Transverse colon (tissue), 4 donors: ENCODE measurements around the gene CDKN2AIP. TPM values are rescaled to one million over a fixed set of nuclear protein-coding genes. Genes with fewer than 3 reads are reported as not detected.
A peak's percentile ranks its signal among the peaks of the same experiment; 100 is the strongest.

Source experiments
- DNase-seq: peaks from one replicate; pipeline ENCODE4 v3.0.0-alpha.2; 2019
- H3K27ac ChIP-seq, 4 donors: fragments of 200-600 bp; sonication (generic); 2 replicates each; pipeline ENCODE4 v1.5.1; 2016 to 2018; ENCODE audit warnings: inconsistent platforms in 4 of 4
- H3K27me3 ChIP-seq: fragments of 200-600 bp; sonication (generic); 2 replicates; pipeline ENCODE4 v1.5.1; 2017; ENCODE audit warnings: inconsistent platforms
- H3K36me3 ChIP-seq, 4 donors: fragments of 200-600 bp; sonication (generic); 2 replicates each; pipeline ENCODE4 v1.5.1; 2017 to 2019; ENCODE audit warnings: inconsistent platforms in 4 of 4
- H3K4me1 ChIP-seq, 4 donors: fragments of 200-600 bp; sonication (generic); 2 replicates each; pipeline ENCODE4 v1.5.1; 2017 to 2020; ENCODE audit warnings: inconsistent platforms in 4 of 4
- H3K4me3 ChIP-seq, 4 donors: fragments of 200-600 bp; sonication (generic); 1 replicate in 1 of 4; 2 replicates in 3 of 4; pipeline versions ENCODE4 v1.5.1 to v1.6.1; 2017 to 2019; ENCODE audit warnings: inconsistent platforms in 4 of 4
- H3K9me3 ChIP-seq, 2 donors: fragments of 200-600 bp; sonication (generic); 2 replicates each; pipeline ENCODE4 v1.5.1; 2017 to 2019; ENCODE audit warnings: inconsistent platforms in 2 of 2
- EP300 ChIP-seq: sonication (generic); formaldehyde crosslinking; IDR thresholded peaks from one replicate; pipeline ENCODE4 v1.6.1; 2017; ENCODE audit warnings: antibody characterized with exemption, low read depth
- POLR2A ChIP-seq: fragments of 450-650 bp; IDR thresholded peaks from one replicate; pipeline ENCODE4 v1.6.1; 2016; ENCODE audit warnings: antibody characterized with exemption, mild to moderate bottlenecking, moderate library complexity
- POLR2AphosphoS5 ChIP-seq, 3 donors: sonication (generic); formaldehyde crosslinking; IDR thresholded peaks; one replicate each; pipeline ENCODE4 v1.6.1; 2016; ENCODE audit warnings: antibody characterized with exemption in 3 of 3
- WGBS, 2 donors: methylation state at CpG; one replicate each; pipeline ENCODE4 v1.1.5; 2018; ENCODE audit warnings: low coverage in 1 of 2; 5-methylcytosine and 5-hydroxymethylcytosine counted together
- in situ Hi-C, 4 donors: fragments of 200-750 bp; cut with MboI; loops; one replicate each; pipeline versions ENCODE4 v1.15.0 to v1.15.1; 2017; ENCODE audit warnings: low sequenced_read_pairs in 3 of 4, low pct_ligation_motif_present in 1 of 4, low pct_unique_long_range_greater_than_20kb in 1 of 4
- intact Hi-C: fragments of 100-400 bp; cut with DNase I; formaldehyde crosslinking; loops from one replicate; pipeline ENCODE4 v1.15.1; 2023; ENCODE audit warnings: low total_unique reads
- total RNA-seq, 4 donors: library from RNA; depleted of rRNA; stranded (reverse); fragments of >200 nt; gene quantifications; one replicate each; pipeline ENCODE4 v1.1.0, GENCODE V29; 2016
- TF ChIP-seq, protein P1 (sequence below), 5 experiments: fragments of 200-600 bp in 3 of 5; fragments of 450-650 bp in 2 of 5; sonication (generic) in 3 of 5; IDR thresholded peaks; 1 replicate in 2 of 5; 2 replicates in 3 of 5; pipeline ENCODE4 v1.5.1; 2016 to 2017; ENCODE audit warnings: antibody characterized with exemption in 5 of 5, inconsistent platforms in 3 of 5, mild to moderate bottlenecking in 2 of 5, moderate library complexity in 1 of 5

Gene CDKN2AIP
- total RNA-seq, 4 donors from 2014 or later, result 13.9 to 26.2 (median 24.7) TPM

DNA sequence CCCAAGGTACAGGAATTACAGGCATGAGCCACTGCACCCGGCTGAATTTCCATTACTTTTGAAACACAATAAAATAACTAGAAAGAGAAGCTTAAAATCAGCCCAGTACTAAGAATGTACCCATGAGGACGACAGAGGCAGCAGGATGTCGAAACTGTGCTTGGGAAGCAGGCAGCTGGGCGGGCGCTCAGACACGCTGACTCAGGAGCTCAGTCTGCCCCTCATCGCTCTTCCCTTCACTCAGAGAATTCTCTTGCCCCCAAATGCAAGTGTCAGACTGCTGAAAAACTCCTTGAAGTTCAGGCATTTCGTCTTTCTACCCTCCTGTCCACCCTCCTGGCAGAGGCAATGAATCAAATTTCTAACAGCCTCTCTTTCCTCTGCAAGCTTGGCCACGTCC, 41.0 kb upstream of the CDKN2AIP start:
- H3K27me3 ChIP-seq, result no peaks in the 10 kb centered on the region
- H3K9me3 ChIP-seq, result no peaks in the 10 kb centered on the region
- DNase-seq, result no peak
- 90 to 93% methylated on average over 6 to 9 of the region's 9 CpGs for WGBS, 2 donors
- peaks cover under 1 to 14% (median 11%) of the 10 kb centered on the region in 4 donors for H3K4me1 ChIP-seq
- no peaks in the 10 kb centered on the region for H3K36me3 ChIP-seq
- H3K27ac ChIP-seq, result no peak overlapping the region
- in situ Hi-C loops, result loop anchor here in 2 of 4 donors (10.0 to 25.0 kb wide), 3 partner anchors 329 to 466 kb away; no protein-coding TSS in a partner anchor
- H3K4me3 ChIP-seq, result no peak overlapping the region
- intact Hi-C loops, result loop anchor here (10.0 kb wide), 1 partner anchor 469 kb away; no protein-coding TSS in a partner anchor
- TF ChIP-seq, protein P1, sequence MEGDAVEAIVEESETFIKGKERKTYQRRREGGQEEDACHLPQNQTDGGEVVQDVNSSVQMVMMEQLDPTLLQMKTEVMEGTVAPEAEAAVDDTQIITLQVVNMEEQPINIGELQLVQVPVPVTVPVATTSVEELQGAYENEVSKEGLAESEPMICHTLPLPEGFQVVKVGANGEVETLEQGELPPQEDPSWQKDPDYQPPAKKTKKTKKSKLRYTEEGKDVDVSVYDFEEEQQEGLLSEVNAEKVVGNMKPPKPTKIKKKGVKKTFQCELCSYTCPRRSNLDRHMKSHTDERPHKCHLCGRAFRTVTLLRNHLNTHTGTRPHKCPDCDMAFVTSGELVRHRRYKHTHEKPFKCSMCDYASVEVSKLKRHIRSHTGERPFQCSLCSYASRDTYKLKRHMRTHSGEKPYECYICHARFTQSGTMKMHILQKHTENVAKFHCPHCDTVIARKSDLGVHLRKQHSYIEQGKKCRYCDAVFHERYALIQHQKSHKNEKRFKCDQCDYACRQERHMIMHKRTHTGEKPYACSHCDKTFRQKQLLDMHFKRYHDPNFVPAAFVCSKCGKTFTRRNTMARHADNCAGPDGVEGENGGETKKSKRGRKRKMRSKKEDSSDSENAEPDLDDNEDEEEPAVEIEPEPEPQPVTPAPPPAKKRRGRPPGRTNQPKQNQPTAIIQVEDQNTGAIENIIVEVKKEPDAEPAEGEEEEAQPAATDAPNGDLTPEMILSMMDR (IDR thresholded peaks at IDR 0.05), result no peak
- no peak for TF ChIP-seq POLR2AphosphoS5 (IDR thresholded peaks at IDR 0.05)
- TF ChIP-seq POLR2A, result no peak
- no peak for TF ChIP-seq EP300

DNA sequence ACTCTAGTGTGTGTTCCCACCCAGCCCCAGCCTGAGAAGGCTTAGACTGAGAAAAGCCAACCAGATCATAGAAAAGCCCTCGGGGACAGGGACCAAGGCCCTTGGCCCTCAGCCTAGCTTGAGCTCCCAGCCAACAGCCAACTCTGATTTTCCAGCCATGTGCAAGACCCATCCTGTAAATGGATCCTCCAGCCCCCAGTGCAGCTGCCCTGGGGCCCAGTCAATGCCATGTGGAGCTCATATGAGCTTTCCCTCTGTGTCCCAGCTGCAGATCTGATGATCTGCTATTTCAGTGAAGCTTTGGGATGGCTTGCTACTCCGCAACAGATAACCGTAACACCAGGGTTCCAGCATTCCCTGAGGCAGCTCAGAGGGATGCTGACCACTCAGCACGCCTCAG, 40.5 kb upstream of the CDKN2AIP start:
- H3K27ac ChIP-seq, result no peak overlapping the region
- intact Hi-C loops, result loop anchor here (10.0 kb wide), 1 partner anchor 469 kb away; no protein-coding TSS in a partner anchor
- H3K36me3 ChIP-seq, result no peaks in the 10 kb centered on the region
- H3K4me1 ChIP-seq, result peaks cover 0 to 14% (median 9%) of the 10 kb centered on the region in 4 donors
- no peak for TF ChIP-seq POLR2A
- TF ChIP-seq POLR2AphosphoS5 (IDR thresholded peaks at IDR 0.05), result no peak
- TF ChIP-seq EP300, result no peak
- TF ChIP-seq, protein P1 (IDR thresholded peaks at IDR 0.05), result no peak
- in situ Hi-C loops, result loop anchor here in 2 of 4 donors (10.0 to 25.0 kb wide), 3 partner anchors 329 to 467 kb away; no protein-coding TSS in a partner anchor
- no peak for DNase-seq
- no peaks in the 10 kb centered on the region for H3K9me3 ChIP-seq
- WGBS, 2 donors, result 95% methylated on average over 4 of the region's 4 CpGs; no CpG with 5 or more reads in 1 of the 2 donors
- no peaks in the 10 kb centered on the region for H3K27me3 ChIP-seq
- no peak overlapping the region for H3K4me3 ChIP-seq

DNA sequence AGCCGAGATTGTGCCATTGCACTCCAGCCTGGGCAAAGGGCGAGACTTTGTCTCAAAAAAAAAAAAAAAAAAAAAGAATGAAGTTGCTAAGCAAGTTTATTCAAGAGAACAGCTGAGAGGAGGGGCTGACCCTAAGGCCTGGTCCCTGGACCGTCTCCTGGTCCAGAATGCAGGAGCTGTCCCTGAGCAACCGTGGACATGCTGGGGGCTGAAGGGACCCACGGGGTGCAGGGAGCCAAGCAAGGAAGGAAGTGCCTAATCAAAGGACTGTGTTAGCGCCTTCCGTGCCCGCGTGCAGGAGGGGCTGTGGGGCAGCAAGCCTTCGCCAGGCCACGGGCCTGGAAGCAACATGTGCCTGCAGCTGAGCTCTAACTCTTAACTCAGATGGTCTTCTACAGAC, 39.1 kb upstream of the CDKN2AIP start:
- DNase-seq, result no peak
- Histone ChIP-seq H3K27ac (no peak overlapping the region), H3K27me3 (no peaks in the 10 kb centered on the region), H3K9me3 (no peaks in the 10 kb centered on the region), H3K36me3 (no peaks in the 10 kb centered on the region), H3K4me1 (peaks cover 0 to 14% (median 9%) of the 10 kb centered on the region in 4 donors), H3K4me3 (no peak overlapping the region)
- in situ Hi-C loops (loop anchor here in 2 of 4 donors (10.0 to 25.0 kb wide), 3 partner anchors 331 to 468 kb away; no protein-coding TSS in a partner anchor), intact Hi-C loops (loop anchor here (10.0 kb wide), 1 partner anchor 471 kb away; no protein-coding TSS in a partner anchor)
- TF ChIP-seq, protein P1 (IDR thresholded peaks at IDR 0.05), result no peak
- 43 to 84% methylated on average over 4 to 11 of the region's 11 CpGs for WGBS, 2 donors

DNA sequence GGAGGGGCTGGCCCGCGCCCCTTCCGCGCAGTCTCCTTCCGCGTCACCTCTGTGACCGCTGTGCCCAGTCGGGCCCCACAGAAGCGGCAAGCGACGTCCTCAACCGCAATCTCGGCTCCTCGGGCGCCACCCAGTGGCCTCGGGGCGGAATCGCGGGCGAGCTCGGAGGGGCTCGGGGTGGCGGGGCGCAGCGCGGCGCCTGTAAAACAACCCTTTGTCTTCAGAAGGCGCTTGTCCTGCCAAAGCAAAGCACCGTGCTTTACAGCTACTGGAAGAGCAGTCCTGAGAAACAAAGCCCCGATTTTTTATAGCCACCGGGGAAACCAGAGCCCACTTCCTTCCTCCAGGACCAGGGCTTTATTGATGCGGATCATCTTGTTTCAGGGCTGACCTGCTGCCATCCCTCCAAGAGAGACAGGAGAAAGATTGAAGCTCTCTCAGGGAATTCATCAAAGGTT, 37.3 kb upstream of the CDKN2AIP start:
- H3K4me3 ChIP-seq, result peak overlapping the region; percentile 38 to 54 (median 46)
- no peaks in the 10 kb centered on the region for H3K36me3 ChIP-seq
- H3K9me3 ChIP-seq, result no peaks in the 10 kb centered on the region
- no peaks in the 10 kb centered on the region for H3K27me3 ChIP-seq
- H3K27ac ChIP-seq, result peak overlapping the region; percentile 56 to 77 (median 68)
- in situ Hi-C loops (loop anchor here in 2 of 4 donors (10.0 to 25.0 kb wide), 3 partner anchors 332 to 470 kb away; no protein-coding TSS in a partner anchor), intact Hi-C loops (loop anchor here (10.0 kb wide), 1 partner anchor 472 kb away; no protein-coding TSS in a partner anchor)
- DNase-seq, result peak; percentile 89
- H3K4me1 ChIP-seq, result peaks cover 0 to 14% (median 9%) of the 10 kb centered on the region in 4 donors
- TF ChIP-seq POLR2A (peak; percentile 12), POLR2AphosphoS5 (IDR thresholded peaks at IDR 0.05) (no peak), EP300 (no peak)
- TF ChIP-seq, protein P1 (IDR thresholded peaks at IDR 0.05), result peak; percentile 90 to 98 (median 96)
- WGBS, 2 donors, result 0 to 1% methylated on average over 6 to 32 of the region's 32 CpGs
